Measurements from ENCODE around the gene BBS9. TPM values are rescaled to one million over a fixed set of nuclear protein-coding genes. Genes with fewer than 3 reads are reported as not detected.

The BBS9 gene
- total RNA-seq, 1 donor from 2014 or later = 31.2 TPM

DNA sequence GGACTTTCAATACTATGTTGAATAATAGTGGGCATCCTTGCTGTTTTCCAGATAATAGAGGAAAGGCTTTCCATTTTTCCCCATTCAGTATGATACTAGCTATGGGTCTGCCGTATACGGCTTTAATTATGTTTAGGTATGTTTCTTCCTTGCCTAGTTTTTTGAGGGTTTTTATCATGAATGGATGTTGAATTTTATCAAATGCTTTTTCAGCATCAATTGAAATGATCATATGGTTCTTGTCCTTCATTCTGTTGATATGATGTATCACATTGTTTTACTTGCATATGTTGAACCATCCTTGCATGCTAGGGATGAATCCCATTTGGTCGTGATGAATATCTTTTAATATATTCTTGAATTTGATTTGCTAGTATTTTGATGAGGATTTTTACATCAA, 11.0 kb upstream of the BBS9 start:
- intact Hi-C loops (cut with DNase I) = no loop called here
- no peaks in the 10 kb centered on the region for H3K36me3 ChIP-seq
- TF ChIP-seq CTCF (IDR thresholded peaks at IDR 0.05) (no peak), POLR2A (IDR thresholded peaks at IDR 0.05) (no peak), POLR2AphosphoS5 (IDR thresholded peaks at IDR 0.05; ENCODE audit: insufficient read depth in 1 of 2, low read depth in 1 of 2) (no peak)
- H3K9me3 ChIP-seq = no peaks in the 10 kb centered on the region
- H3K4me3 ChIP-seq = no peak overlapping the region
- H3K27ac ChIP-seq = no peak overlapping the region
- H3K4me1 ChIP-seq = no peaks in the 10 kb centered on the region
- no peaks in the 10 kb centered on the region for H3K27me3 ChIP-seq
- no peak for DNase-seq (ENCODE audit: extremely low spot score in 2 of 2)

GRCh38 chr7:33127085-33127484, 2.3 kb upstream of the BBS9 start:
- Histone ChIP-seq H3K9me3 (no peaks in the 10 kb centered on the region), H3K36me3 (no peaks in the 10 kb centered on the region), H3K4me1 (peaks cover 14% of the 10 kb centered on the region), H3K27ac (no peak overlapping the region), H3K27me3 (no peaks in the 10 kb centered on the region), H3K4me3 (no peak overlapping the region)
- no peak for DNase-seq (ENCODE audit: extremely low spot score in 2 of 2)
- TF ChIP-seq POLR2A (IDR thresholded peaks at IDR 0.05) = no peak
- no peak for TF ChIP-seq POLR2AphosphoS5 (IDR thresholded peaks at IDR 0.05; ENCODE audit: insufficient read depth in 1 of 2, low read depth in 1 of 2)
- TF ChIP-seq CTCF (IDR thresholded peaks at IDR 0.05) = no peak
- intact Hi-C loops (cut with DNase I) = no loop called here

GRCh38 chr7:33128631-33128989, 754 bp upstream of the BBS9 start:
- intact Hi-C loops (cut with DNase I) = no loop called here
- peak overlapping the region; percentile 83 for H3K27ac ChIP-seq
- H3K4me3 ChIP-seq = peak overlapping the region; percentile 75 to 78
- DNase-seq (ENCODE audit: extremely low spot score in 2 of 2) = no peak
- no peak for TF ChIP-seq CTCF (IDR thresholded peaks at IDR 0.05)
- TF ChIP-seq POLR2A (IDR thresholded peaks at IDR 0.05) = no peak
- no peaks in the 10 kb centered on the region for H3K9me3 ChIP-seq
- H3K36me3 ChIP-seq = no peaks in the 10 kb centered on the region
- no peaks in the 10 kb centered on the region for H3K27me3 ChIP-seq
- H3K4me1 ChIP-seq = peaks cover 14% of the 10 kb centered on the region

- DNase-seq (ENCODE audit: extremely low spot score in 2 of 2) = no peak
- intact Hi-C loops (cut with DNase I) = no loop called here
- Histone ChIP-seq H3K9me3 (no peaks in the 10 kb centered on the region), H3K27ac (peak overlapping the region; percentile 83), H3K4me3 (peak overlapping the region; percentile 75 to 78), H3K36me3 (no peaks in the 10 kb centered on the region), H3K27me3 (no peaks in the 10 kb centered on the region), H3K4me1 (peaks cover 14% of the 10 kb centered on the region)
- no peak for TF ChIP-seq POLR2AphosphoS5 (IDR thresholded peaks at IDR 0.05; ENCODE audit: insufficient read depth in 1 of 2, low read depth in 1 of 2)
- no peak for TF ChIP-seq CTCF (IDR thresholded peaks at IDR 0.05)
- no peak for TF ChIP-seq POLR2A (IDR thresholded peaks at IDR 0.05)
These were observed 416 bp downstream of the BBS9 start for GRCh38 chr7:33129806-33130153.

- H3K27me3 ChIP-seq = no peaks in the 10 kb centered on the region
- peak overlapping the region; percentile 75 to 78 for H3K4me3 ChIP-seq
- H3K9me3 ChIP-seq = no peaks in the 10 kb centered on the region
- TF ChIP-seq CTCF (IDR thresholded peaks at IDR 0.05) (no peak), POLR2A (IDR thresholded peaks at IDR 0.05) (no peak), POLR2AphosphoS5 (IDR thresholded peaks at IDR 0.05; ENCODE audit: insufficient read depth in 1 of 2, low read depth in 1 of 2) (no peak)
- intact Hi-C loops (cut with DNase I) = no loop called here
- no peak for DNase-seq (ENCODE audit: extremely low spot score in 2 of 2)
- no peaks in the 10 kb centered on the region for H3K36me3 ChIP-seq
- H3K4me1 ChIP-seq = peaks cover 14% of the 10 kb centered on the region
- no peak overlapping the region for H3K27ac ChIP-seq
These were observed 820 bp downstream of the BBS9 start for GRCh38 chr7:33130184-33130583.
